HG03025 (cell line): ENCODE measurements around the gene DYNLRB1.
"Not testable (repeated sequence)": the region's sequence is repeated elsewhere in the genome, so short reads cannot be mapped to it uniquely, and the experiment has no call there.

Experiments used
- ATAC-seq: cut with Tn5 transposase; IDR thresholded peaks from one replicate; pipeline ENCODE4 v1.9.1; 2021; ENCODE audit warnings: mild to moderate bottlenecking, moderate library complexity; ENCODE audit not compliant: unreplicated experiment, low FRiP score

DYNLRB1 gene

GRCh38 chr20:34510575-34510974 is 5.6 kb upstream of the DYNLRB1 start:
- no peak for ATAC-seq

DNA sequence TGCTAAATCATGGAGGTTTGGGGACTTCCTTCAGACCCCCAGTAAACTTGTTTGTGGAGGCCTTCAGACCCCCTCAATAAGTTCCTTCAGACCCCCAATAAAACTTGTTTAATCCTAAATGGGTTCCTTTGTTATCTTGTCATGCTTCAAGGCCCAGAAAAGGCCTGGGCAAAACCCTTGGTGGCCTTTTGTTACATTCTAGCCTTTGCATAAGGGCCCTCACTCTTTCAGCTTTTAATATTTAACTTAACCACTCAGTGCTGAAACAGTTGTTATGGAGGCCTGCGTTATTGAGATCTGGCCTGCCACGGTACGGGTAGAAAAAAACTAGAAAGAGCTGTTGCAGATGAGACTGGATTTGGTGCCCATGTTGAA is 4.3 kb upstream of the DYNLRB1 start:
- no peak for ATAC-seq

DNA sequence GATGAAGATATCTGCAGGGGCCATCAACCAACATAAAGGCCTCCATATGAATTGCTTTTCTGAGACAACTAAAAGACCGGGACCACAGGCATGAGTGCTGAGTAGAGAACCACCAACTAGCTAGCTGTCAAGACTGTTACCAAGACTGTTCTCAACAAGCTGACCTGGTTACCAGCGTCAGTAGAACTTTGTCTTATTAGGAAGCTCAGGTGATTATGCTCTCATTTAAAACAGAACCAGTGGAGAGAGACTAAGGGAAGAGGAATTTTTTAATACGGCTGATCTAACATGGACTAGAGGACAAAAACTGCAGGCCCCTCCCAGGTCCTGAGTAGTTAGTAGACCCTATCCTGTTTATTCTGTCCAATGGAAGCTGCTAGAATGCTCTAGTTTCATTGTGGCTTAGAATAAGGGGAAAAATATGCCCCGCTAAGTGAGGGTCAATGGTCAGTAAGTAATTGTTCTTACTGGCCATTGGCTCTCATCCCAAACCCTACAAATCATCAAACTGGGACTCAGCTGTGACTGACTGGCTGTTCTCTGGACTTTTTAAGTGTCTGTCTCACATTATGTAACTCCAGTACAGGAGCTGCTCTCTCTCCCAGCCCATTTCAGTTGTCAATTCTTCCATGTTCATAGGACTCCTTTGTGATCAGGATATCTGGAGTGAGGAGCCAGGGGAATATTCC is 3.8 kb upstream of the DYNLRB1 start:
- ATAC-seq: no peak

GRCh38 chr20:34512955-34513419 is 3.2 kb upstream of the DYNLRB1 start:
- no peak for ATAC-seq

GRCh38 chr20:34514034-34514433 is 2.2 kb upstream of the DYNLRB1 start:
- ATAC-seq: not testable (repeated sequence)

DNA sequence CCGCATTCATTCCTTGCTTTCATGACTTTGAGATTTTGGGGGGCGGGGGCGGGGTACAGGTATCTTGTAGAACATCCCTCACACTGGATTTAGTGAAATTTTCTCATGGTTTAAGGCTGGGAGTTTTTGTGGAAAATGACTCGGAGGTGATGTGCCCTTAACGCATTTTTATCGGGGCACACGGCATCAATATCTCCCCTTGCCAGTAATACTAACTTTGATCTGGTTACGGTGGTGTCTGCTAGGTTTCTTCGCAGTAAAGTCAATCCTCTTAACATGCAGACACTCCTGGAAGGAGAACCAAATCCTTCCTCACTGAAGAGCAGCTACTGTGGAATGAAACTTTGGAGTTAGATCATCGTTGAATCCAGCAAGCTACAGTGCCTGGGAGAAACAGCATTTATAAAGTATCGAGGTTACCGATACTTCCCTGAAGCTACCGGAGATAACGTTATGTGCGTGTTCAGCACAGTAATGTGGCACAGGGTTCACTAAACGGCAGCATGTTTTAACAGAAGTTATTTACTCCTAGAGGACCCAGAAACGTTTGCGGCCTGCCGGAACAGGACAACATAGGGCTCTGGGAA is 1.2 kb upstream of the DYNLRB1 start:
- no peak for ATAC-seq

- ATAC-seq: peak; percentile 53
Measured at GRCh38 chr20:34515484-34516246, 557 bp upstream of the DYNLRB1 start.

DNA sequence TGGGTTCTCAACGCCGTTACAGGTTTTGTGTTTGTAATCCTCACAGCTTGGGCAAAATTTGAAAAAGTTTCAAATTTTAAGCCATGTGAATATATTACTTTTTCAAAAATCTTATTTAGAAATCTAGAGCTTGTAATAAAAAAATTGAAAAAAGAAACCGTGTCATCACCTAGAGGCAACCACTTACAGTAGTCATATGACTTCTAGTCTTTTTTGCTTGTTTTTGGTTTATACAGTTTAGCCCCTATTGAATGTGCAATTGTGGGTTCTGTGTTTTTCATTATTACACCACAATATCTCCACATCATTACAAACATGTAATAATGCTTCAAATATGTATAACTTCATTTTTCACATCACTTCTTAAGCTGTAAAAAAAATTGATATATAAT is 888 bp downstream of the DYNLRB1 start:
- no peak for ATAC-seq

- ATAC-seq: not testable (repeated sequence)
Measured at GRCh38 chr20:34518863-34519262, 2.6 kb downstream of the DYNLRB1 start.

GRCh38 chr20:34519841-34520240 is 3.6 kb downstream of the DYNLRB1 start:
- ATAC-seq: not testable (repeated sequence)

DNA sequence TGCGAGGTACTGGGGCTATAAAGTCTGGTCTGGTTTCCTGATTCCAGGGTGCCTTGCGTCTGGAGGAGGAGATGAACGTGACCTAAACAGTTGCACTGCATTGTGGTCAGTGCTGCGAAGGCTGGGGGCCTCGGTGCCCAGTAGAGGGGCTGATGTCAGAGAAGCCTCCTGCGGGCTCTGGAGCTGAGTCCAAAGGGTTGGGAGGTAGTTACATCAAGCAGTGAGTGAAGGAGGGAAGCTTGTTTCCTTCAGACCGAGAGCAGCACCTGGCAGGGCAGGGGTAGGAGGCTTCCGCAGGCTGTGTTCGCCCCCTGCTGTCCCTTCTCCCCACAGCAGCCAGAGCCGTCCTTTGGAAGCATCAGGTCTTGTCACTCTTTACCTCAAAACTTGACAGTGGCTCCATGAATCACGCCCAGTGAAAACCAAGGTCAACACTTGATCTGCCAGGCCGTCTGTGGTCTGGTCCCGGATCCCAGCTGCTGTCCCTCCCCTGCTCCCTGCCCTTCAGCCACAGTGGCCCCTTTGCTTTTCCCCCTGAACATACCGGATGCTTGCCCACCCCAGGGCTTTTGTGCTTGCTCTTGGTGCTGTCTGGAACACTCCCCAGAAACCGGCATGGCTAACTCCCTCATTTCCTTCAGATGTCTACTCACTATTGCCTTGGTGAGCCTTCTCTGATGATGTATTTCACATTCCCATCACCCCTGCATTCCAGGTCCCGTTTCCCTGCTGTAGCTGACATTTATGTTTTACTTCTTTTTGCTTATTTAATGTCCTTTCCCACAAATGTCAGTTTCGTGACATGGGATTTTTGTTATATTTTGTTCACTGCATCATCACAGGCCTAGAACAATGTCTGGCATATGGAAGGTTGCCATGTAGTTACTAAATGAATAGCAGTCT is 7.0 kb downstream of the DYNLRB1 start:
- no peak for ATAC-seq

GRCh38 chr20:34524426-34524825 is 8.2 kb downstream of the DYNLRB1 start:
- no peak for ATAC-seq

DNA sequence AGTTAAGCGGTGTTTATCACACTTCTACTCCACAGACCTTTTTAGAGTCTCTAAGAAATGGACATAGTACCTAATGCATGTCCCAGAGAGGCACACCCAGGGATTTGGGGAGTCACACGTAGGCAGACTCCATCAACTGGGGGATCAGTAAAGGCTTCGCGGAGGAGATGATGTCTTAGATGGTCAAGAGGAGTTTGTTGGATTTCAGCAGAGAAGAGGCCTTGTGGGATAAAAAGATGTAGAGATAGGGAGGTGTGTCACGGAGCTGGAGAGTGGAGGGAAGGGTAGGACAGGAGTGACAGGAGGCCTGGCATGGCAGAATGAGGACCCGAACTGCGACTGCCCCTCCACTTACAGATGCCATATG is 9.1 kb downstream of the DYNLRB1 start:
- ATAC-seq: no peak

DNA sequence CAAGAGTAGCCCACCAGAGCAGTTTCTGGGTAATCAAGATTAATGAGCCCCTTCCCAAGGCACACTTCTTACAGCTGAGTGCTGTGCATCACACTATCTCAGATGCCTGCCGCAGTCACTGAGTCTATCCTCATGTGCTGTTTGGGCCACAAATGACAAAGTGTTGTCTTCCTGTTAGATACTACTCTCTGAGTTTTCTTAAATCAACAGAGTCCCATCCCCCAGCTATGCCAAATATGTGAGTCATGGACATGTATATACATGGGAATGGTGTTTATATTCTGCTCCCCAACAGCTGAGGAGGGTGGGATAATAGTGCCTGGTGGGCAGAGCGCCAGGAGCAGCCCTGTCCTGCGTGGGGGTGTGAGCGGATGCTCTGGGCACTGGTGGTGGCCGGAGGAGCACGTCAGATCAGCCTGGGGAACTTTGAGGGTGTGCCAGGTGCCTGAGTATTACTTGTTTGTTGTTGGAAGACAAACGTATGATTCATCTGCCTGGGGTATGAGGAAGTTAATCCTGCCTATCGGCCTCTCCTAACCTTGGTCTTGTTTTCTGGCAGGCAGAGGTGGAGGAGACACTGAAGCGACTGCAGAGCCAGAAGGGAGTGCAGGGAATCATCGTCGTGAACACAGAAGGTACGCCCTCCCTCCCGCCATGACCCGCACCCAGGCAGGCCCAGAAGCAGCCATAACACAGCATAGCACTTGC is 9.6 kb downstream of the DYNLRB1 start:
- ATAC-seq: no peak

DNA sequence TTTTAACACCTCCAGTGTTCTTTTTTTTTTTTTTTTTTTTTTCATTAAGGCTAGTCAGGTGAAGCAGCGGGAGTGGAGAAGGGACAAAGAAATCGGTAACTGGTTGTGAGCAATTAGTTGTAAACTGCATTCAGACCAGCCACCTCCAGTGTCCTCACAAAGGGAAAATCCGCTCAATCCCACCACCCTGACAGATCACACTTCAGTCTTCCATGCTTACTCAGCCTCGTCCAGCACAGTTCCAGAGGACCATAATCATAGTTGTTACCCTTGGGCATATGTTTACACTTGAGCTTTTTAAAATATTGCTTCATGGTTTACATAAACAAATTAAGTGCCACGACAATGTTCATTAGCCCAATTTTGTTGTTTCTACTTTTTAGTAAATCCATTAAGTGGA is 10.2 kb downstream of the DYNLRB1 start:
- ATAC-seq: no peak

DNA sequence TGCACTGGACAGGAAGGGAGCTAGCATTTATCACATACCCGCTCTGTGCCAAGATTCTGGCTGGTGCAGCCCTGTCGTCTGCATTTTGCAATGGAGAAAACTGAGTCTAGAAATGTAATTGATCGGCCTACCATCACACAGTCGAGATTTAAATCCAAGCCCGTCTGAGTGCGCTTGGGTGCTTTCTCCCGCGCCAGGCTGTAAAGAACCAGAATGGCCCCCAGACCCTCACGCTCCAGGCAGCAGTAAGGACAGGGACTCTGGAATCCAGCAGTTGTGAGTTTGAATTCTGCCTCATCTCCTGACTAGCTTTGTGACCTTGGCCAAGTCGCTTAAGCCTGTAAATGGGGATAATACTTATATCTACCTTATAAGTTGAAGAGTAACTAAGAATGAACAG is 10.8 kb downstream of the DYNLRB1 start:
- ATAC-seq: no peak

- no peak for ATAC-seq
Measured at GRCh38 chr20:34528921-34529297, 12.7 kb downstream of the DYNLRB1 start.

- ATAC-seq: no peak
Measured at GRCh38 chr20:34529742-34530141, 13.5 kb downstream of the DYNLRB1 start.

- ATAC-seq: no peak
Measured at GRCh38 chr20:34530342-34530741, 14.1 kb downstream of the DYNLRB1 start.

- ATAC-seq: no peak
Measured at GRCh38 chr20:34531608-34532265, 15.5 kb downstream of the DYNLRB1 start.
